GM04504 (cell line): ENCODE data around the gene PSAP.
"Not testable (repeated sequence)": the region's sequence is repeated elsewhere in the genome, so short reads cannot be mapped to it uniquely, and the experiment has no call there.

Experiments used
- DNase-seq: peaks from one replicate; pipeline ENCODE4 v3.0.0-alpha.2; 2012; ENCODE audit warnings: low read depth

Gene PSAP

DNA sequence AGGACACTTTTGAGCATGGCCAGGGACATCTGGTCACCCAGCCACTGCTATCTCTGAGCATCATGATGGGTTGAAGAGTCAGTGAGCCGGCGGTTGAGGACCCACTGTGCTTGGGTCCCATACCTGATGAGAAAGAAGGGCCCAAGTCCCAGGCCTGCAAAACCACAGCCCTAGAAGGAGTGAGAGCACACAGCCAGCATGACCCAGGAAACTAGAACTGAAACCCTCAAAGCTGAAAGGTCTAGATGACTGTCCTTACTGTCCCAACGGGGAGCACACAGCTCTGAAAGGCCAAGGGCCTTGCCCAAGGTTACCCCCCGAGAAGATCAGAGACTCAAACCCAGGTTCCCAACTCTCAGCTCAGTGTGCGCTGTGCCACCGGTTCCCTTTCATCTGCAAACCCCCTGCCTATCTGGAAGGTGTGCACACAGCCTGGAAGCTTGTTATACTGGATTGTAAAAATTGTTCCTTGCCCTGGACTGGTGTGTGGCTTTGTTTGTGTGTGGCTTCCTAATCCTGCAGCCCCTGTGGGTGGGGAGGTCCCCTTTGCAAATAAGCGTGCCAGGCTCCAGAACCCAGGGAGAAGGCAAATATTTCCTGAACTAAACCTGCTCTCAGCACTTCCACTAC lies 22.6 kb upstream of the PSAP start:
- no peak for DNase-seq

GRCh38 chr10:71869601-71870000 lies 18.6 kb upstream of the PSAP start:
- not testable (repeated sequence) for DNase-seq

- peak; percentile 47 for DNase-seq
Measured at GRCh38 chr10:71868192-71868697, 17.2 kb upstream of the PSAP start.

- no peak for DNase-seq
Measured at GRCh38 chr10:71865561-71866041, 14.6 kb upstream of the PSAP start.

- no peak for DNase-seq
Measured at GRCh38 chr10:71864911-71865361, 13.9 kb upstream of the PSAP start.

GRCh38 chr10:71863203-71863602 lies 12.2 kb upstream of the PSAP start:
- DNase-seq: no peak

- DNase-seq: peak; percentile 100
Measured at GRCh38 chr10:71860243-71861029, 9.4 kb upstream of the PSAP start.

DNA sequence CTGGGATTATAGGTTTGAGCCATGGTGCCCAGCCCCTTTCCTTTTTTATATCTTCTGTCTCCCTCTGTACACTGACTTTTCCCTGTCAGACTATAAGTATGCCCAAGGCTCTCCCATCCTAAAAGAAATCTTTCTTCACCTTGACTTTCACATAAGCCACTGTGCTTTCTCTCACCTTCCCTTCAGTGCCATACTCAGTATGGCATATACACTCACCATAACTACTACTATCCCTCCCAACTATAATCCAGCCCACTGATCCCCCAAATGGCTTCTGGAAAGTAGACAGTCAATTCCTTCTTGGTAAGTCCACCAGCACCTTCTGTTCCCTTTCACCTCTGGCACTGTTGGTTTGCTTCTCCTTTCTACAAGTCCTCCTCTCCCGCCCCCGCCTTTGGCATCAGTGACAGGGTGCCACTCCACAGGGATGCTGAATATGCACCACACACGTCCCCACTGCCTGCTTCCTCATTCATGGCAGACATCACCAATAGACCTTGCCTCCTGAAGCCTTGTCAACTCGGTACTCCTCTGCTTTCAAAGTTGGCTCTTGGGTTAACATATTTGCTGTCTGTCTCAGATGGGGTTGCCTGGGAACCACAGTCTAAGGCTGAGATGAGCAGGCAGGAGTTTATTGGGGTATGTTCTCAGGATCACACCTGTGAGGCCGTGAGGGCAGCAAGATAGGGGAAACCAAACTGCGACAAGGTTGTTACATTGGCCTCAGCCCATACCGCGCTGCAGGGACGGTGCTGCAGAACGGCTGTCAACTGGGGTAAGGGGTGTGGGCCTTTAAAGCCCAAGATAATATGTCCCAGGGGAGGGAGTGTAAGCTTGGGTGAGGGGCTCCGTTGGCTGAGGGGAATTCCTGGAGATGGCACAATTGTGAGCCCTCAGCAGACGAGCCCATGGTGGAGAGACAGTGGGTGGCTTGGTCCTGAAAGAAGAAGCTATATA lies 7.2 kb upstream of the PSAP start:
- DNase-seq: no peak

- no peak for DNase-seq
Measured at GRCh38 chr10:71856619-71857018, 5.6 kb upstream of the PSAP start.

- DNase-seq: no peak
Measured at GRCh38 chr10:71854031-71854430, 3.0 kb upstream of the PSAP start.

DNA sequence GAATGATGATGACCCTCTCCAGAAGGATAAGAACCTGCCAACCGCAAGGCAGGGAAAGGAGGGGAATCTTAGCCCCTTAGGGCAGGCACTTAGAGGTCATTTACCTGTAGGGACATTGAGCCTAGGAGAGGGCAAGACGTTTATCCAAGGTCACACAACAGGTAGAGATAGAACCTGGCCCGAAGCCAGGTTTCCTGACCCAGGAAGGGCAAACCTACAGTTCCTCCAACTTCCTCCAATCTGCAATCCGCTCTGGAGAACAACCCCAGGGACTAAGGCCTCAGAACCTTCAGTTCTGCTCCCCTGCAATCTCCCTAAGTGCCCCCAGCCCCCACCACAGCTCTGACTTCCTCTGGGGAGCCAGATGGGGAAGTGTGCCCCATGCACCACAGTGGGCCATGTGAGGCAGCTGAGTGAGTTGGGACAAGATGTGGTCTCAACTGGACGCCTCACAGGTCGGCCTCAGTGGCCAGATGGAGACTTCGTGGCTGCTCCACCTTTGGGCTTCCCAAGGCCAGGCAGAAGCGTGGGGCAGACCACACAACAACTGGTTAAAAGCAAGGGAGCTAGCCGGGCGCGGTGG lies 1.4 kb upstream of the PSAP start:
- no peak for DNase-seq

DNA sequence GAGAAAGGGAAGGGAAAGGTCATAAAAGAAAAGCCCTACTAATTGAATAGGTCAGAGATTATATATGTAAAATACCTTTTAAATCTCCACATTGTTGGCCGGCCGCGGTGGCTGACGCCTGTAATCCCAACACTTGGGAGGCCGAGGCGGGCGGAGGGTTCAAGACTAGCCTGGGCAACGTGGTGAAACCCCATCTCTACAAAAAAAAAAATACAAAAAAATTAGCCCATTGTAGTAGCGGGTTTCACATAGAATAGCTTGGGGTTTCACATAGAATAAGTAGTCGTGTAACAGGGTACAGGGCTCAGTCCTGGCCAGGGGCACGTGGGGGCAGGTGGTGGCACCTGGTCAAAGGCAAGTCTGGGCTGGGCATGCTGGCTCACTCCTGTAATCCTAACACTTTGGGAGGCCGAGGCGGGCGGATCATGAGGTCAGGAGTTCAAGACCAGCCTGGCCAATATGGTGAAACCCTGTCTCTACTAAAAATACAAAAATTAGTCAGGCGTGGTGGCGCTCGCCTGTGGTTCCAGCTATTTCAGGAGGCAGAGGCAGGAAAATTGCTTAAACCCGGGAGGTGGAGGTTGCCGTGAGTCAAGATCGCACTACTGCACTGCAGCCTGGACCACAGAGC lies 529 bp upstream of the PSAP start:
- not testable (repeated sequence) for DNase-seq

DNA sequence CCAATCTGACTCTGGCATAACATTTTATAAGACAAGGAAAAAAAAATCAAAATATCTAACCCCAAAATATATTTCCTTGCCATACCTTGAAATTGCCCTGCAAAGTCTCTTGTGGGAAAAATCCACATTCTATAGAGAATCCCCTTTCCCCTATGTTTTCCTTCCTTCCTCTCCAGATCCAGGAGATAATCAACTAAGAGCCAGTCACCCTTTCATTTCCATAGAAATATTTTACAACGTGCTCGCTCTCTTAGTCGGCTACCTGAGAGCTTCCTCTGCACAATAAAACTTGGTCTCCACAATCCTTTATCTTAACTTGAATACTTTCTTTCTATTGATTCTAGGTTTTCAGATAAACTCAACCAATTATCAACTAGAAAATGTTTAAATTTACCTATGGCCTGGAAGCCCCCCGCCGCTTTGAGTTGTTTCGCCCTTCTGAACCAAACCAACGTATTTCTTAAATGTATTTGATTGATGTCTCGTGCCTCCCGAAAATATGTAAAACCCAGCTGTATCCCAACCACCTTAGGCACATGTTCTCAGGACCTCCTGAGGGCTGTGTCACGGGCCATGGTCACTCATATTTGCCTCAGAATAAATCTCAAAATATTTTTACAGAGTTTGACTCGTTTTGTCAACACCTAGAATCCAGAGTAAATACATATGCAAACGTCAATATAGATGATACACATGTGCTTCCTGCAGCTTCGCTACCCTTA lies 869 bp downstream of the PSAP start:
- DNase-seq: no peak

GRCh38 chr10:71849461-71849908 lies 1.6 kb downstream of the PSAP start:
- DNase-seq: no peak

- DNase-seq: no peak
Measured at GRCh38 chr10:71848325-71849275, 2.5 kb downstream of the PSAP start.

DNA sequence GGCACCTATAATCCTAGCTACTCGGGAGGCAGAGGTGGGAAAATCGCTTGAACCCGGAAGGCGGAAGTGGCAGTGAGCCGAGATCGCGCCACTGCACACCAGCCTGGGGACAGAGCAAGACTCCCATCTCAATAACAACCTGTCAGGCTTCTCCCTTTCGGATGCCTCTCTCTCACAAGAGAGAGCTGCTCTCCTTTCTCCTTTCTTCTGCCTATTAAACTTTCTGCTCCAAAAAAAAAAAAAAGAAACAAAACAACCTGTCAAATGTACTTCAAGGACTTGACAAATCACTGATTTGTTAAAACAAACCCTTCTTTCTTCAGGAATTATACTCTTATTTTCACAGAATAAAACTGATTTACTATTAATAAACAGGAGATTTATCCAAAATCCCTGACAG lies 3.6 kb downstream of the PSAP start:
- no peak for DNase-seq

GRCh38 chr10:71846816-71847215 lies 4.2 kb downstream of the PSAP start:
- DNase-seq: no peak

GRCh38 chr10:71845410-71846405 lies 5.3 kb downstream of the PSAP start:
- no peak for DNase-seq
